ENCODE data around the gene FIG4.
"Not testable (repeated sequence)": the region's sequence is repeated elsewhere in the genome, so short reads cannot be mapped to it uniquely, and the experiment has no call there.

FIG4 gene

DNA sequence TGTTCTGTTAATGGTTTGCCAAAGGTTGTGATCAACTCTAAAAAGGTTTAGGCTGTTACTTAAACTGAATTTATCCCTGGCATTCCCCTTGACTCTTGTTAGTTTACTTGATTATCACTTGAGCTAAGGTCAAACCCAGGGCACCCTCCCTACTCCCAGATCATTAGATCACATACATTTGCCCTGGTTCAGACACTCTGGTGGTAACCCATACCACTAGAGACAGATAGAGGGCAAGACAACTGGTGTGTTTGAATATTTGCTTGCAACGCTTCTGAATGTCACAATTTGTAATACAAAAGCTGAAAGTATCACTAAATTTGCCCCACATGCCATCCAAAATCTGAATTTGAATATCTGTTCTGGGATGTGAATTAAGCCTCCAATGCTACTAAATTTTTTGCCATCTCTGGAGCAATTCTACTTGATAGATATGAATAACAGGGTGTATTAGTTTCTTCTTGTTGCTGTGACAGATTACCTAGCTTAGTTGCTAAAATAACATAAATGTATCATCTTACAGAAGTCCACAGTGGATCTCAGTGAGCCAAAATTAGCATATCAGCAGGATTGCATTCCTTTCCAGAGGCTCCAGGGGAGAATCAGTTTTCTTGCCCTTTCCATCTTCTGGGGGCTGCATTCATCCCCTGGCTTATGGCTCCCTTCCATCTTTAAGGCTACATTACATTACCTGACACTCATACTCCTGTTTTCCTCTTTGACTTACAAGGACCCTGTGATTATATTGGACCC is 45.4 kb downstream of the FIG4 start:
- no peak for DNase-seq (ENCODE audit: low read depth)
- TF ChIP-seq, protein P1, sequence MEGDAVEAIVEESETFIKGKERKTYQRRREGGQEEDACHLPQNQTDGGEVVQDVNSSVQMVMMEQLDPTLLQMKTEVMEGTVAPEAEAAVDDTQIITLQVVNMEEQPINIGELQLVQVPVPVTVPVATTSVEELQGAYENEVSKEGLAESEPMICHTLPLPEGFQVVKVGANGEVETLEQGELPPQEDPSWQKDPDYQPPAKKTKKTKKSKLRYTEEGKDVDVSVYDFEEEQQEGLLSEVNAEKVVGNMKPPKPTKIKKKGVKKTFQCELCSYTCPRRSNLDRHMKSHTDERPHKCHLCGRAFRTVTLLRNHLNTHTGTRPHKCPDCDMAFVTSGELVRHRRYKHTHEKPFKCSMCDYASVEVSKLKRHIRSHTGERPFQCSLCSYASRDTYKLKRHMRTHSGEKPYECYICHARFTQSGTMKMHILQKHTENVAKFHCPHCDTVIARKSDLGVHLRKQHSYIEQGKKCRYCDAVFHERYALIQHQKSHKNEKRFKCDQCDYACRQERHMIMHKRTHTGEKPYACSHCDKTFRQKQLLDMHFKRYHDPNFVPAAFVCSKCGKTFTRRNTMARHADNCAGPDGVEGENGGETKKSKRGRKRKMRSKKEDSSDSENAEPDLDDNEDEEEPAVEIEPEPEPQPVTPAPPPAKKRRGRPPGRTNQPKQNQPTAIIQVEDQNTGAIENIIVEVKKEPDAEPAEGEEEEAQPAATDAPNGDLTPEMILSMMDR (IDR thresholded peaks at IDR 0.05; ENCODE audit: insufficient read depth, low read depth, low read length, missing control alignments), result no peak
- no peak overlapping the region for H3K4me3 ChIP-seq (ENCODE audit: low read depth, low read length)

GRCh38 chr6:109738255-109738654 is 47.2 kb downstream of the FIG4 start:
- no peak overlapping the region for H3K4me3 ChIP-seq (ENCODE audit: low read depth, low read length)
- TF ChIP-seq, protein P1 (IDR thresholded peaks at IDR 0.05; ENCODE audit: insufficient read depth, low read depth, low read length, missing control alignments), result no peak
- DNase-seq (ENCODE audit: low read depth), result no peak

DNA sequence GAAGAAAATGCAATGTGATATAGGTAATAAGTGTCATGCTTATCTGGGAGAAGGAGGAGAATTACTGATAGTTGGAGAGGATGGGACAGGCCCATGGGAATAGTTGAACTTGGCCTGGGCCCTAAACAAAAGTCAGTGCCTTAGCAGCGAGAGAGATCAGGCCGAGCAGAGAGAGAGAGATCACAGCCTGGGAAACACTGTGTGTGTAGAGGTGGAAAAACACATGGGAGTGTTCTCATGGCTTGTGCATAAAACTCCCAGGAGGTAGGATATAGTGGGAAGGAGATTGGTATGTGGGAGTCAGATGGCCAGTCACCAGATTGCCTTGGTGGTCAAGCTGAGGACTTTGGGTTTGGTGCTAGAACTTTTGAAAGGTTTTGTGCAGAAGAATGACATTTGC is 47.6 kb downstream of the FIG4 start:
- no peak overlapping the region for H3K4me3 ChIP-seq (ENCODE audit: low read depth, low read length)
- TF ChIP-seq, protein P1 (IDR thresholded peaks at IDR 0.05; ENCODE audit: insufficient read depth, low read depth, low read length, missing control alignments), result no peak
- no peak for DNase-seq (ENCODE audit: low read depth)

DNA sequence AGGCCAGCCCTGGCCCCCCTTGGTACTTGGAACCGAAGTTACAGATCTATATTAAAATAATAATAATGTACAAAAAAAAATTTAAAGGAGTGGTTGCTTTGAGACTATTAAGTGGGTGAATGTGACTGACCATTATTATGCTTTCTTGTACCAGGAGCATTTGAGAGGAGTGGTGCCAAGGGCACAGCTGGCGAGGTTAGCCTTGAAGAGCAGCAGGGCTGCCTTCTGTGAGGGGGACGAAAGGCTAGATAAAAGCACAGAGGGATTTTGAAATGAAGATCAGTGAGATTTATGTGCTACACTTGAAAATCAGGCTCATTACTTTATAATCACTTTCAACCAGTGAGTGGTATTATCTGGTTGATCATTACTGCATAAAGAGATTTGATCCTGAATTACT is 48.6 kb downstream of the FIG4 start:
- no peak for DNase-seq (ENCODE audit: low read depth)
- no peak overlapping the region for H3K4me3 ChIP-seq (ENCODE audit: low read depth, low read length)
- TF ChIP-seq, protein P1 (IDR thresholded peaks at IDR 0.05; ENCODE audit: insufficient read depth, low read depth, low read length, missing control alignments), result no peak

DNA sequence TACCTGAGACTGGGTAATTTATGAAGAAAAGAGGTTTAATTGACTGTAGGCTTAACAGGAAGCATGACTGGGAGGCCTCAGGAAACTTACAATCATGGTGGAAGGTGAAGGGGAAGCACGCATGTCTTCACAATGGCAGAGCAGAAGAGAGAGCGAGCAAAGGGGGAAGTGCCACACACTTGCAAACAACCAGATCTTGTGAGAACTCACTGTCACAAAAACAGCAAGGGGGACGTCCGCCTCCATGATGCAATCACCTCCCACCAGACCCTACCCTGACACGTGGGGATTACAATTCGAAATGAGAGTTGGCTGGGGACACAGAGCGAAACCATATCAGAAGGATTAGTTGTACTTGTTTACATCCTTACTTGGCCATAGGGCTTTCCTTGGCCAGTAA is 49.7 kb downstream of the FIG4 start:
- H3K4me3 ChIP-seq (ENCODE audit: low read depth, low read length), result no peak overlapping the region

DNA sequence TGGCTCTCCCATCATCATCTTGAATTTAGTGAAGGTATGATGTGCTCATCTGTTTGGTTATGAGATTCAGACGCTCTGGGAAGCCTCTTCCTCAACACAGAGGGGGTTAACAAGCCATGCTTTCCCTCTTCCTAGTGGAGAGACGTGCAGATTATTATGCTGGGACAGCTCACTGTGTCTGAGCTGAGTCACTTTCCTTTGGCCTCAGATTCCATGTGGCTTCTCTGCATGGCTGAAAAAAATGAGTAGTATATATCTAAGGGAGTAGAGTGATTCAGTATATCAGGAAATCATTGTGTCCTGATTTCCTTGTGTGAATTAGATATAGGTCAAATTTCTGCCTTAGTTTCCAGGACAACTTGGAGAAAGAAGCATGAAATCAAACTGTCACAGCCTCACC is 52.6 kb downstream of the FIG4 start:
- DNase-seq (ENCODE audit: low read depth), result no peak
- H3K4me3 ChIP-seq (ENCODE audit: low read depth, low read length), result no peak overlapping the region
- TF ChIP-seq, protein P1 (IDR thresholded peaks at IDR 0.05; ENCODE audit: insufficient read depth, low read depth, low read length, missing control alignments), result no peak

More for the DNA sequence above, 49.7 kb downstream of the FIG4 start:
- DNase-seq (ENCODE audit: low read depth), result no peak
- TF ChIP-seq, protein P1 (IDR thresholded peaks at IDR 0.05; ENCODE audit: insufficient read depth, low read depth, low read length, missing control alignments), result no peak

GRCh38 chr6:109744779-109745178 is 53.7 kb downstream of the FIG4 start:
- H3K4me3 ChIP-seq (ENCODE audit: low read depth, low read length), result not testable (repeated sequence)

More at GRCh38 chr6:109744779-109745178, 53.7 kb downstream of the FIG4 start:
- DNase-seq (ENCODE audit: low read depth), result not testable (repeated sequence)

All from GM12865 (cell line).